SIG-M5 treated with dmso at 0.1 percent for 504 hours (cell line): Measurements from ENCODE around the gene HSPBP1.

Experiments used
- DNase-seq: peaks from one replicate; lab custom pipeline; 2025; ENCODE audit not compliant: unreplicated experiment; lab: John Stamatoyannopoulos, UW

Gene HSPBP1

DNA sequence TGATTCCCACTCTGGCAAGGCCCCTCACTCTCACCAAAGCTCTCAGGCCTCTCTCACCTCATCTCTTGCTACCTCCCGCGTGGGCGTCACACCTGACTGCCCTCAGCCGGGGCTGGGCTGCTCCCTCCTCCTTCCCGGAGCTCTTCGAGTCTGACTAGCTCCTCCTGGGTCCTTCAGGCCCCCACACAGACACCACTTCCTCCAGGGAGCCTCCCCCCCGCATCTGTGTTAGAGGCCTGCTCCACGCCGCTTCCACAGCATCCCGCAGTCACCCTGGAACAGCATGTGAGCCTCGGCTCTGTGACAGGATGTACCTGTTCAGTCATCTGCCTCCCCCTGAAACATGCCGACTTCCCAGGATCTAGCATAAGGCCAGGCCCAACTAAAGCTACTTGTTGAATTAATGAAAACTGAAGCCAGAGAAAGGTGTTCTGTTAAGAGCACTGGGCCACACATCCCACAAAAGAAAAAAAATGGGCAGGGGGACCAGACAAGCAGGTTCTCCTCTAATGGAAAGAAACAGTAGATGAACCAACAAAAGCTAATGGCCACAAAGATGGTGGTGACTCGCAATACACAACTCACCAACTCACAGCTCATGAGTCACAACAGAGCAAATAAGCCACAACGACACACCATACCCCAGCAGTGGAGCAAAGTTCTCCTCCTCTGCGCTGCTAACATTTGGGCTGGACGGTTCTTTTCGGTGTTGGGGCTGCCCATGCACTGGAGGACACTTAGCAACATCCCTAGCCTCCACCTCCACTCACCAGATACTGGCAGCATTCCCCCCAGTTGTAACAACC is 24.1 kb downstream of the HSPBP1 start:
- DNase-seq = peak; percentile 68

DNA sequence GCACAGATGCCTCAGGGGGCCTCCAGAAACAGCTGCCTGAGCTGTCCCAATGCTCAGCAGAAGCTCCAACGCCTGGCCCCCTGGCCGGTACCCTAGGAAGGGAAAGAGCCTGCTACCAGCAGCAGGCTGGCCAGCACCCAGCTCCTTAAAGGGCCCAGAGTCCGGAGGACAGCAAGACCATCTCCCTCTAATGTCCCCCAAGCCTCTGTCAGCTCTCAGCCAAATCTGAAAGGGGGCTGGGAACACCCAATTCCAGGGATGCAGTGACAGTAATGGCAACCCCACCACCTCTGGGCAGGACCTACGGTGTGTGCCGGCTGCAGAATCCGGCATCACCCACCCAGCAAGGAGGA is 25.3 kb downstream of the HSPBP1 start:
- no peak for DNase-seq

DNA sequence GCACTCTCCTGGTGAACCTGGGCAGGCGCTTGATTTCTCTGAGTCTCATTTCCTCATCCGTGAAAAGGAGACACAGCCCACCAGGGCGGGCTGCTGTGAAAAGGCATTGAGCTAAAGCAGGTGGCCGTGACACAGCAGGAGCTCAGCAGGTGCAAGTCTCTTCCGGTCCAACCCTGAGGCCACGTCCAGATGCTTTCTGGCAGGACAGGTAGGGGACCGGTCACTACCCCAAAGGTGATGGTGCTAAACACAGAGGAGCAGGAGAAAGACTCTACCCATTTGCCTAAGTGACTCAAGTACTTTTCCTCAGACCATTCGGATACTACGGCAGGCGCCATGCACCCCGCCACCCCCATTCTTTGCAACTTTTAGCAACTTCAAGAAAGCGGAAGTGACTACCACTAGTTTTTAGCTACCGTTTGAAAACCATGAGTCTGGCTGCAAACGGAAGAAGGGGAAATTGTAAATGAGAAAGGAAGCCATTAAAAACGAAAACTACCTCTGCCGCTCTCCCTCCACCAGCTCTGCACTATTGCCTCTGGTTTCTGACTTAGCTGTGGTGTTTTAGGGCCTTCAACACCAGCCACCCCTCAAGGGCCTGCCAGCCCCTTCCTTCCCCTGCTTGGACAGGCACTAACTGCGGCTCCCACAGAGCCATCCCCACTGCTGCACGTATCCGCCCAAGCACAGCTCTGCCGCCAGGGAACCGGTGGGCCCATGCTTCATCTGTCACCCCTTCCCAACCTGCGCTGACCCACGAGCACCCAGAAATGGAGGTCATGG is 25.9 kb downstream of the HSPBP1 start:
- DNase-seq = peak; percentile 95

DNA sequence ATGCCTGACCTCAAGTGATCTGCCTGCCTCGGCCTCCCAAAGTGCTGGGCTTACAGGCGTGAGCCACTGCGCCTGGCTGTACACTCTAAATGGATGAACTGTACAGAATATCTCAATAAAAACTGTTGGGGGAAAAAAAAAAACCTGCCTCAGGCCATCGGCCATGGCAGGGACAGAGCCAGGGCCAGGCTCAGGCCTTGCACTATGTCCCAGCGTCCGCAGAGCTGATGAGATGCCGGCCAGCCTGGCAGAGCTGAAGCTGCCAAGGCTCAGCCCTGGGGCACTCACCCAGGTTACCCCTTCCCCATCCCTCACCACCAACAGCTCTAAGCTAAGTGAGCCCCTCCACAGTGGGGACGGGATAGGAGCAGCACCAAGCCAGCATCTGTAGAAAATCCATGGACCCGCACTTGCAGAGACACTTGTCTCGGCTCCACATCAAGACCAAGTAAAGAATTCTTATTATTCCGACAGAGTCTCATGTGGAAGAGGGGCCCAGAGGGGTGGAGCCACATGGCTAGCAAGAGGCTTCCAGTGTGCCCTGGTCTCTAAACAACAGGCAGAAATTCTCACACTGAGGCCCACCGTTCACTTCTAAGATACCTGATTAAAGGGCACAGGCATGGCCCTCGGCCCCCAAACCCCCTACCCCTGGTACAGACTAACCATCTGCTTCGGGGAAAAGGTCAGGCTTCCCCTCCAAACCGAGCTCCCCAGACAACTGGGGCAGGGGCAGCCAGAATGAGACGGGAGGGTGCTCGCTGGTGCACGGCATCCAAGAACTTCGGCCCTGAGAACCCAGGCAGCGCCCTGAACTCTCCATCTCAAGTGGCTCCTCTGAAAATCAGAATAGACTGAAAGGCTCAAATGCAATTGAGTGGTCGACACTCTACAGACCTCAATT is 26.9 kb downstream of the HSPBP1 start:
- DNase-seq = no peak

DNA sequence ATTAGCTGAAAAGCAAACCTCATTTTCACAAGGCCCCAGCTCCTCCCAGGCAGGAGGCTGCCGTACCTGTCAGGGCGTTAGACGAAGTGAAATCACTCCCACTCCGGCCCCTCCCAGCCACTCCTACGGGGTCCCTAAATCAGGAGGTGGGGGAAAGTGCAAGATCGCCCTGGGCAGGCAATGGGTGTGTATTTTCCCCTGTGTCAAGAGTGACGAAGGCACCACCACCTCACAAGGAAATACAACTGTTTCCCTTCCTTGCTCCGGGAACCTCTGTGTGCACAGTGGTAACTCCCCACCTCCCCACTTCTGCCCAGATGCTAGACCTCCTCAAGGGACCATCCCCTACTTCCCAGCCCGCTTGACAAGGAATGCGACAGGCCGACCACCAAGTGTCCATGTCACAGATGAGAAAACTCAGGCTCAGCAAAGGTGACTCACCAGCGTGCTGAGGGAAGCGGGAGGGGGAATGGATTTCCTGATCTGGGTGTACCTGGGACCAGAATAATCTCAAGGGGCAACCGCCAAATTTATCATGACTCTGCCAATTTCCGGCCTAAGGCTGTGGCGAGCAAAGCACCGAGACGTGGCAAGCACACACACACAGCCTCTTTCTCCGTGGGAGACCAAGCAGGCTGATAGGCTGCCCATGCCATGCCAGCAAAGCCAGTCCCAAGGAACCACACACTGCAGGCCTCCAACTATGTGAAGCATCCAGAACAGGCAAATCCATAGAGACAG is 28.4 kb downstream of the HSPBP1 start:
- DNase-seq = no peak

DNA sequence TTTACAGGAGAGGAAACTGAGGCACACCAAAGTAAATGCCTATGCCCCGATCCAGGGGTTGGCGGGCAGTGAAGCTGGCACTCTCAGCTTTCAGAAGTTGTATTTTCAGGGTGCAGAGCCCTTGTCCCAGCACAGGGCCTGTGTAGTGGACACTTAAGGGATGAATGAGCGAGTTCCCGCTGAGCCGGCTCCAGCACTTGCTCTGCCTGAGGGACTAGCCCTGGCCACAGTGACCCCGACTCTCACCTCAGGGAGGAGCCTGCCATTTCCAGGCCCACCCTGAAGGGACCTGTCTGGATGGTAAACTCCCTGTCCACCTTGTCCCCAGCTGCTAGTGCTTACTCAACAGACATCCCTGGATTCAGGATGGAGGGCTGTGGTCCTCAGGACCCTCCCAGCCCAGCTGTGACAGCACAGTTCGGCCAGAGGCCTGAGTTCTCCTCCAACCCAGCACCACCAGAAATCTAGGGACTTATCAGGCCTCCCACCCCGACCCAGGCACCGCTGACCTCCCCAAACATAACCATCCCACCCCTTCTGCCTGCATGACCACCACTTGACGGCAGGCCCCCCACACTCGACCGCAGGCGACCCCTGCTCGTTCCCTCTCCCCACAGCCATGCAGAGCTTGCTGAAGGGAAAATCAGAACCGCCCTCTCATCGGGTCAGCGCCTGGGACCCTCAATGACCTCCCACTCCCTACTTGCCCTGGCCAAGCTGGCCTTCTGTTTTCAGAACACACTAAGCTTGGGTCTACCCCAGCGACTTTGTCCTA is 29.5 kb downstream of the HSPBP1 start:
- no peak for DNase-seq

DNA sequence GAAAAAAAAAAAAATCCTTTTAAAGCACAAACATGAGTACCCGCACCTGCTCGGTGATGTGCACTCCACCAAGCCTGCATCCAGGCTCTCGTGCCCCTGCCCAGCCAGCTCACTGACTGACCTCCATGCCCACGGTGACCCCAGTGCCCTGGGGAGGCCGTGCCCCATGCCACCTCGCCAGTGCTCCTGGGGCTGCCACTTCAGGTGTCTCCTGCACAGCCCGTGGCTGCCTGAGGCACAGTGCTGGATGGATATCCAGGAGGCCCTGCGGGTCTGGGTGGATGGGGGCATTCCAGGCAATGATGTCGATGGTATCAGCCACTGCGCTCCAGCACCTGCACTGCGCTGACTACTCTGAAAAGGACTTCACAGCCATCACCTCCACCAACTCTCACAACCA is 30.1 kb downstream of the HSPBP1 start:
- no peak for DNase-seq

DNA sequence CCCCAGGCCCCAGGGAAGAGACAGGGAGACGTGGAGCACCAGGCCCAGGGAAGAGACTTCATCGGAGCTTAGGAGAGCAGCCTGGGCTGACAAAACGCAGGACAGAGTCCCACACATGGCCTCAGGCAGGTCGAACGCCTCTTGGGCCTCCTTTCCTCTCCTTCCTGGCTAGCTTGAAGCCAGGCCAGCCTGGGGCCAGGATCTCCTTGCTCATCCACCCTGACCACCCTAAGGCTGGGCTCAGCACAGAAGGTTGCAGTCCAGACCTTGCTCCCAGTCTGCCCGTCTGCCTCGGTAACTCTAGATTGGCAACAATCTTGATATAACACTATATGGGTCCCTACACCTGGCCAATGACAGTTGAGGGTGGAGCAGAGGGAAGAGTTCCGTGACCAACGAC is 31.2 kb downstream of the HSPBP1 start:
- DNase-seq = no peak

DNA sequence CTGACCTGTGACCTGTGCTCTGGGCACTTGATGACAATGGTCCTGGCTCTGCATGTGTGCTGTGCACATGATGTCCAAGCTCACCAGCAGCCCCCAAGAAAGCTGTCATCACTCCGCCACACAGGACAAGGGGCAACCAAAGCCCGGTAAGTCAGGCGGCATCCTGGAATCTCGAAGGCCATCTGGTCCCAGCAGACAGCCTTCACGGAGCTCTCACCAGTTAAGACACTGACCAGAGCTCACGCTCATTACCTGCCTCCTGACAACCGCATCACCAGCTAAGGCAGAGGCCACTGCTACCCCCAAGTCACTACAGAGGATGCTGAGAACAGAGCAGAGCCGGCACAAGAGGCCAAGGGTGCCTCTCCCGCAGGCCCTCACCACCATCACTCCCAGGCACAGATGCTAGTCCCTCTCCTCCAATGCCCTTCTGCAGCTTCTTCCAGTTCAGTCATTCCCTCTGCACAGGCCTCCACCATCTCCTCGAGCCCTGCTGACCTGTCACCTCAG is 31.7 kb downstream of the HSPBP1 start:
- no peak for DNase-seq

DNA sequence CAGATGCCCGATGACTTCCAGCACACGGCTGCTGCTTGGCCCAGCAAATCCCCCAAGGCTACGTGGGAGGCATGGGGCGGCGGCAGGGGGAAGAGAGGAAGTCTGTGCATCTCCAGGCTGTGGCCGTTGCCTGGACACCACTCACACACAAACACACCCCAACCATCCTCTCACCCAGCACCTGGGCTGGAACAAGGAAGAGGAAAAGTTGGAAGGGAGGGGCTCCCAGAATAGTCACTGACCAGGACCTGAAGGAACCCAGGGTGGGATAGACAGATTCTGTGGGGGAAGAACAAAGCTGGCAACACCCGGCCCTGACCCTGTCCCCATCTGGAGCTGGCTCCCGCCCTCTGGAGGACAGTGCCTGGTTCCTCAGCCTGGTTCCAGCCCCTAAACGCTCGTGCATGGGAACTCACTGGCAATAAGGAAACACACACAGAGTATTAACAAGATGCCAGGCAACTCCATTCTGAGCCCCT is 32.2 kb downstream of the HSPBP1 start:
- peak; percentile 47 for DNase-seq

DNA sequence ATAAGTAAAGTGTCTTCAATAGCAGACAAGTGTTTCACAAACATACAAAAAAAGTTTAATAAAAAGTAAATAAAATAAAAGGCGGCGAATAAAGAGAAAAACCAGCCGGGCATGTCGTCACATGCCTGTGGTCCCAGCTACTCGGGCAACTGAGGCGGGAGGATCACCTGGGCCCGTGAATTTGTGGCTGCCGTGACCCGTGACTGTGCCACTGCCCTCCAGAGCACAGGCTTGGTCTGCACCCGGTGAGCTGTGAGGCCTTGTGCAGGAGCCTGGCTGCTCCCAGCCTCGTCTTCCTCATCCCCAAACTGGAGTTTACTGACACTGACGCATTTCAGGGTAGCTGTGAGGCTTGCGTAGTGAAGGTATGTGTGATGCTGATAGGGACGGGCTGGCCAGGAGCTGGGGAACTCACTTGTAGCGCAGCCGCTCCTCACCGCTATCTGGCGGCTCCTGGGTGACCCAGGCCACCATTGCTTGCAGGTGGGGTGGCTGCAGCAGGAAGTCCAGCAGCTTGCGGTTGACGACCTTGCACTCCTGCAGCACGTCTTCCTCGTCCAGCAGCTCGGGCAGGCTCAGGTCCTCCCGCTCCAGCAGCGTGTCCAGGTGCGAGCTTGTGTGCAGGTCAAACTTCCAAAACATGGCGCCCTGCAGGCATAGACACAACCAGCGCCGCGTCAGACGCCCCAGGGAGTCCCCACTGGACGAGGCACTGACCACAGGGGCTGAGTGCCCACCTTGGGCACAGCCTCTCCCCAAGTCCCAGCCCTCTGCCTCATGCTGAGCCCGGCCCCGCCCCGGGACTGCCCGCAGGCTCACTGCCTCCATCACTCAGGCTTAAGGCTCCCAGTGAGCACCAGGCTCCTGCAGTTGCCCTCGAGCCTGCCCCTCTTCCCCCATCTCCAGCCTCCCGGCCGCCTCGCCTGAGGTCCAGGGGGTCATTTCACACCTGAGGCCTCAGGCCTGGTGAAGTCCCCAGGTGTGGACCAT is 33.2 kb downstream of the HSPBP1 start:
- no peak for DNase-seq

DNA sequence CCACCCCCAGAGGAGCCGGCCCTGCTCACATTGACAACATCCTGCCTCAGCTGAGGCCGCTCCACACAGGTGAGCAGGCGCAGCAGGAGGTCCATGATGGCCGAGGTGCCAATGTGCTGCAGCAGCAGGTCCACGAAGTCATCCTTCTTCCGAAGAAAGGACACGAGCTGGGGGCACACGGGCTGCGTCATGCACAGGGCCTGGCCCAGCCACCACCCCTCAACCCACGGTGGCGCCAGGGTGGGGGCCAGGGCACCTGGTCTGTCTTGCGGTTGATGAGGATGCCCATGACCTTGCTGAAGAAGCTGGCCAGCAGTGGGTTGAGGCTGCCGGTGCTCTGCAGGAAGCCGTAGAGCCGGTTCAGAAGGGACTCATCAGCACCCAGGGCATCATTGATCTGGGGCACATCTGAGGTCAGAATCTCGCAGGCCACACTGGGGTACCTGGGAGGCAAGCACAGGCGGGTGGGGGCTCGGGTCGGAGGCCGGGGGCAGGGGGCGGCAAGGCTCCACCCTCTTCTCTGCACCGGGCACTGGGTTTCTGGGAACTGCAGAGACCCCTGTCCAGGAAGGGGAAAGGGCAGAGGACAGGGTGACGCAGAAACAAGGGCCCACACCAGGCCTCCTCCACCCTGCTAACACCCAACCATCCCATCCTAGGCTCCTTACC is 34.5 kb downstream of the HSPBP1 start:
- no peak for DNase-seq

DNA sequence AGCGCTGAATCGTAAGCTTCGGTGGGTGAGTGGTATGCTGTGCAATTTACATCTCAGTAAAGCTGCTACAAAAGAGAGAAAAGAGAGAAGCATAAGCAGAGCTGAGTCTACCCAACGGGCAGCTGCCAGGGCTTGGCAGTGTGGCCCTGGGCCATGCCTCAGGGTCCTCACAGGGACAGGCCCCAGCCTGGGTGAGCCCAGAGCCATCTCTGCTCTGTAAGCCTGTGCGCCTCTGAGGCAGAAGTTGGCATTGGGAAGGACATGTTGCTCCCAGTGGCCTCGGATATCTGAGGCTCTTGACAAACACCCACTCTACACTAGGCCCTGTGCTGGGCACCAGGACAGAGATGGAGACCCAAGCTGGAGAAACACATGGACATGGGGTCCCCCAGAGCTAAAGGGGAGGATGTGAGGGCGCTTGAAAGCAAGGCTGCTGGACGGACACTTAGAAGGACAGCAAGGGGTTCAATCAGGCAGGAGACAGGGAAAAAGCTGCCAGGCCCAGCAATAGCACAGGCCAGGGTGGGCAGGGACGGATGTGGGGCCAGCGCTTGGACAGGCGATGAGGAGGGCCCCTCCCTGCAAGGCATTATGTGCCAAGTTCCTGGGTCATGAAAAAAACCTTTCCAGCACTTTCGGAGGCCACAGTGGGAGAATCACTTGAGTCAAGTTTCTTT is 35.8 kb downstream of the HSPBP1 start:
- no peak for DNase-seq

DNA sequence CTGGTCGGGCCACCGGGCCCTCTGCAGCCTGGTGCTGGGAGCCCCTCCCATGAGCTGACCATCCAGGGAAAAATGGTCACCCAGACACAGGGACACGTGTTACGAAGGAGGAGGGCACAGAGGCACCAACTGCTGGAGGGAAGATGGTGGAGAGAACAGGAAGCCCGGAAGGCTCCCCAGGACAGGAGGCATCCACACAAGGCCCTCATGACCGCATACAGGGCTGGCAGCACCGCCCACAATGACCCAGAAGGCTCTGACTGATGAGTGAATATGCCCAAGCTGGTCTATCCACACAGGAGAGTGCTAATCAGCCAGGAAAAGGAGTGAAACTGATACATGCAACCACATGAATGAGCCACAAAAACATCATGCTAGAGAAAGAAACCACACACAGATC is 37.4 kb downstream of the HSPBP1 start:
- no peak for DNase-seq

DNA sequence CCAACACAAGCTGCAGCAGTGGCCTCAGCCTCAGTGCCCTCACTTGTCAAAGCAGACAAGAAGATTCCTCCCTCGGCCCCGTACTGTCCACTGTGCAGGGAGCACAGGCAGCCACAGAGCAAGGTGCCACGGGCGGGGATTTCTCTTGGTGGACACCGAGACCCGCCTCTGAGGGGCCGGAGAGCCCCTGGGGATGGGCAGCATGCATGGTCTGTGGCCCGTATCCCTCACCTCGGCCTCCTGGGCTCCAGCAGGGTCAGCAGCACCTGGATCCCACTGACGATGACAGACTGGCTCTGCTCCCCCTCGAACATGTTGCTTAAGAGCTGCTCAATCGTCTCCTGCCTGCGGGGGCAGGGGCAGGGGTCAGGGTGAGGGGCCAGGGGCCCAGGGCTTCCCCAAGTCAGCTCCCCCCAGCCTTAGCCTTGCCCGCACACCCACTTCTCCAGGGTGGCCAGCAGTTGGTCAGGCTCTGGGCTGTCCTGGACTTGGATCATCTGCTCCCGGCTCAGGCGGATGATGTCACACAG is 37.9 kb downstream of the HSPBP1 start:
- DNase-seq = no peak

DNA sequence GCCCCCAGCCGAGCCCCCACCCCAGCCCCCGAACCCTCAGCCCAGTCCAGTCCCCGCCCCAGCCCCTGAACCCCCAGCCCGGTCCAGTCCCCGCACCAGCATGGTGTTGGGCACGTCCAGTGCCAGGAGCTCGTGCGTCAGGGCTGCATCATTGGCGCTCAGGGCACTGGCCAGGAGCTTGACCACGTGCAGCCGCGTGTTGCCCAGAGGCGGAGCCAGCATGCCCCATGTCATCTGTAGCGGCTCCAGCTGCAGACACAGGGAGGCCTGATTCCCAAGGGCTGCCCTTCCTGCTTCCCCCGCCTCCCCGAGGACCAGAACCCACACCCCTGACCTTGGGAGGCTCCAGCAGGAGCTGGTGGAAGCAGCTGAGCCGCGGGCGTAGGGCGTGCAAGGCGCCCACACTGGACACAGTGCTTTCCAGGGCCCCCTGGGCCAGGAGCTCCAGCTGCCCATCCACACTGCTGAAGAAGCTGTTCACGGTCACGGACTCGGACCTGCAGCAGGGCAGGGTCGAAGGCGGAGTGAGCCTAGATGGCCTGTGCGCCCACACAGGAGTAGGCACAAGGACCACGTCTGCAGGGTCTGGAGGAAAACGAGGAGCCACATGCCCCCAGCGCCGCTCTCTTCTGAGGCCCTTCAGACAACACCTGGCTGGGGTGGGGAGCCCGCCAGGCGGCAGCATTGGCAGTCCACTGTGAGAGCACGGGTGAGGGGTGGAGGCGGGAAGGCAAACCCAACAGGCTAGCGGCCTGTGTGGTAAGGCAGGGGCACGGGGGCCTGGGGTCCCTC is 38.6 kb downstream of the HSPBP1 start:
- DNase-seq = no peak

DNA sequence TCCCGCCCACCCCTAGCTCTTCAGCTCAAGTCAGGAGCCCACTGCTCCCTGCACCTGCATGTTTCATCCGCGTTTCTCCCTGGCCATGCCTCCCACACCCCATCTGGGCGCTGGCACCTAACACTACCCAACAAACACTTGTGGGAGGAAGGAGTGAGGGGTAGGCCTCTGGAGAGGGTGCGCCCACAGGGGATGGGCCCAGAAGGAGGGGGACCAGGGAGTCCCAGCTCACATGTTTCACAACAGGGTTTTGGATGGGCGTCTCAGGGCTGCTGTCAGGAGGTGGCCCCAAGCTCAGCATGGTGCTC is 39.2 kb downstream of the HSPBP1 start:
- DNase-seq = no peak
